Esophagus squamous epithelium (tissue), 4 donors: ENCODE measurements around the gene PRKN.

ENCODE experiments used
- CTCF ChIP-seq, 6 experiments: fragments of 450-650 bp in 4 of 6; fragments of 200-600 bp in 2 of 6; sonication (generic) in 2 of 6; IDR thresholded peaks; one replicate each; pipeline ENCODE4 v1.5.1; 2016 to 2019; ENCODE audit warnings: antibody characterized with exemption in 6 of 6, mild to moderate bottlenecking in 4 of 6, moderate library complexity in 4 of 6
- POLR2A ChIP-seq, 4 donors: fragments of 450-650 bp; IDR thresholded peaks; one replicate each; pipeline ENCODE4 v1.6.1; 2017; ENCODE audit warnings: antibody characterized with exemption in 4 of 4, mild to moderate bottlenecking in 4 of 4, moderate library complexity in 3 of 4

DNA sequence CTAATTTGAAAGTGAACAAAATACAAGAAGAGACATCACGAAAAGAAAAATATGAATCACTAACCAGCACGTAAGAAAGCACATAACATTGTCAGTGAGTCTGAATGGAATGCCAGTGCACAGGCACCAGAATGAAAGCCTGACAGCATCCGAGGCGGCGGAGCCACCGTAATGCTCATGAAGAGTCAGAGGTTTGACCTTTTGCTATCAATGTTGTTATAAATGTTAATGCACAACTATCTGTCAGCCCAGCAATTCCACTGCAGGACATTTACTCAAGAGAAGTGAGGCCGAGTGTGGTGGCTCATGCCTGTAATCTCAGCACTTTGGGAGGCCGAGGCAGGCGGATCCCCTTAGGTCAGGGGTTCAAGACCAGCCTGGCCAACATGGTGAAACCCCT lies 562.1 kb downstream of the PRKN start:
- TF ChIP-seq CTCF (IDR thresholded peaks at IDR 0.05): no peak
- TF ChIP-seq POLR2A (IDR thresholded peaks at IDR 0.05): no peak
